ENCODE measurements around the gene VSIR. TPM values are rescaled to one million over a fixed set of nuclear protein-coding genes. Genes with fewer than 3 reads are reported as not detected.

The VSIR gene
- total and polyA plus RNA-seq, 8 donors = 14.2 to 103 (median 16.2) TPM

- no peaks in the 10 kb centered on the region for H3K27me3 ChIP-seq
- no peak overlapping the region for H3K4me3 ChIP-seq
- H3K27ac ChIP-seq = peak overlapping the region; percentile 72 to 92 (median 79)
- peak; percentile 70 to 86 for DNase-seq
- no peaks in the 10 kb centered on the region for H3K36me3 ChIP-seq
- intact Hi-C loops (cut with DNase I; ENCODE audit: low total_unique reads) = no loop called here
- peak in 2 of 3 donors; percentile 16 to 54 for TF ChIP-seq POLR2AphosphoS5 (IDR thresholded peaks at IDR 0.05)
- TF ChIP-seq EP300 (IDR thresholded peaks at IDR 0.05) = no peak
- peaks cover 39 to 58% (median 46%) of the 10 kb centered on the region in 4 donors for H3K4me1 ChIP-seq
- WGBS, 5 donors = 21 to 45% (median 31%) methylated on average over 8 of the region's 8 CpGs
- no peaks in the 10 kb centered on the region for H3K9me3 ChIP-seq
These were observed 45.3 kb downstream of the VSIR start for GRCh38 chr10:71727738-71728737.

- intact Hi-C loops (cut with DNase I; ENCODE audit: low total_unique reads) = no loop called here
- H3K36me3 ChIP-seq = no peaks in the 10 kb centered on the region
- H3K9me3 ChIP-seq = no peaks in the 10 kb centered on the region
- DNase-seq = peak in 1 of 2 donors; percentile 44
- TF ChIP-seq CTCF (IDR thresholded peaks at IDR 0.05) (no peak), EP300 (IDR thresholded peaks at IDR 0.05) (no peak), POLR2A (IDR thresholded peaks at IDR 0.05) (no peak), POLR2AphosphoS5 (IDR thresholded peaks at IDR 0.05) (no peak)
- peaks cover 39 to 58% (median 46%) of the 10 kb centered on the region in 4 donors for H3K4me1 ChIP-seq
- peak overlapping the region; percentile 72 to 92 (median 79) for H3K27ac ChIP-seq
- H3K4me3 ChIP-seq = no peak overlapping the region
- 57 to 70% (median 67%) methylated on average over 11 to 12 of the region's 12 CpGs for WGBS, 5 donors
- H3K27me3 ChIP-seq = no peaks in the 10 kb centered on the region
These were observed 46.1 kb downstream of the VSIR start for GRCh38 chr10:71727105-71727737.

GRCh38 chr10:71726580-71727104 is 46.7 kb downstream of the VSIR start:
- DNase-seq = no peak
- intact Hi-C loops (cut with DNase I; ENCODE audit: low total_unique reads) = no loop called here
- WGBS, 5 donors = 64 to 75% (median 73%) methylated on average over 8 to 11 of the region's 11 CpGs
- H3K27me3 ChIP-seq = no peaks in the 10 kb centered on the region
- no peaks in the 10 kb centered on the region for H3K9me3 ChIP-seq
- TF ChIP-seq CTCF (IDR thresholded peaks at IDR 0.05) (no peak), EP300 (IDR thresholded peaks at IDR 0.05) (no peak), POLR2A (IDR thresholded peaks at IDR 0.05) (no peak), POLR2AphosphoS5 (IDR thresholded peaks at IDR 0.05) (no peak)
- peak overlapping the region; percentile 16 to 92 (median 79) for H3K27ac ChIP-seq
- H3K4me1 ChIP-seq = peaks cover 39 to 58% (median 46%) of the 10 kb centered on the region in 4 donors
- no peak overlapping the region for H3K4me3 ChIP-seq
- H3K36me3 ChIP-seq = no peaks in the 10 kb centered on the region

GRCh38 chr10:71725998-71726579 is 47.2 kb downstream of the VSIR start:
- H3K4me3 ChIP-seq = no peak overlapping the region
- H3K27me3 ChIP-seq = no peaks in the 10 kb centered on the region
- TF ChIP-seq EP300 (IDR thresholded peaks at IDR 0.05) (no peak), POLR2A (IDR thresholded peaks at IDR 0.05) (no peak), CTCF (IDR thresholded peaks at IDR 0.05) (peak in 1 of 7 experiments; percentile 25), POLR2AphosphoS5 (IDR thresholded peaks at IDR 0.05) (no peak)
- no peaks in the 10 kb centered on the region for H3K36me3 ChIP-seq
- 30 to 36% (median 32%) methylated on average over 7 to 9 of the region's 9 CpGs for WGBS, 5 donors
- DNase-seq = peak in 1 of 2 donors; percentile 46
- intact Hi-C loops (cut with DNase I; ENCODE audit: low total_unique reads) = no loop called here
- peaks cover 39 to 57% (median 46%) of the 10 kb centered on the region in 4 donors for H3K4me1 ChIP-seq
- H3K27ac ChIP-seq = peak overlapping the region; percentile 5 to 92 (median 79)
- no peaks in the 10 kb centered on the region for H3K9me3 ChIP-seq
